HepG2 (cell line): ENCODE results near the gene ICAM5. TPM values are rescaled to one million over a fixed set of nuclear protein-coding genes. Genes with fewer than 3 reads are reported as not detected.
A peak's percentile ranks its signal among the peaks of the same experiment; 100 is the strongest.

Experiments used
- DZIP1 ChIP-seq: sonication (generic); formaldehyde crosslinking; IDR thresholded peaks from 2 replicates; pipeline ENCODE4 v1.5.0; 2020; ENCODE audit warnings: mild to moderate bottlenecking, missing genetic modification reagents
- EED ChIP-seq: sonication (generic); formaldehyde crosslinking; IDR thresholded peaks from 2 replicates; pipeline ENCODE4 v1.5.0; 2020; ENCODE audit warnings: mild to moderate bottlenecking, missing genetic modification reagents
- FOXP1 ChIP-seq, 2 experiments: fragments of 450-650 bp in 1 of 2; IDR thresholded peaks; 2 replicates each; pipeline ENCODE4 v1.6.1; 2017 to 2018; ENCODE audit warnings: antibody characterized with exemption in 1 of 2
- GMEB1 ChIP-seq: sonication (generic); formaldehyde crosslinking; IDR thresholded peaks from 2 replicates; pipeline ENCODE4 v1.5.1; 2020; ENCODE audit warnings: missing genetic modification reagents, mild to moderate bottlenecking, borderline replicate concordance
- HOXA7 ChIP-seq: sonication (generic); formaldehyde crosslinking; IDR thresholded peaks from 2 replicates; pipeline ENCODE4 v1.8.1; 2022; ENCODE audit warnings: mild to moderate bottlenecking, missing genetic modification reagents, moderate library complexity
- NAIF1 ChIP-seq: sonication (generic); formaldehyde crosslinking; IDR thresholded peaks from 2 replicates; pipeline ENCODE4 v1.5.0; 2020; ENCODE audit warnings: mild to moderate bottlenecking, missing genetic modification reagents, borderline replicate concordance
- PHF20 ChIP-seq: sonication (generic); formaldehyde crosslinking; IDR thresholded peaks from 2 replicates; pipeline ENCODE4 v1.5.0; 2020; ENCODE audit warnings: mild to moderate bottlenecking, missing genetic modification reagents
- POGK ChIP-seq: sonication (generic); formaldehyde crosslinking; conservative IDR thresholded peaks from 2 replicates; pipeline ENCODE4 v1.8.0; 2022; ENCODE audit warnings: mild to moderate bottlenecking, moderate library complexity, missing genetic modification reagents
- POLR2G ChIP-seq: fragments of 200-400 bp; formaldehyde crosslinking; IDR thresholded peaks from 2 replicates; pipeline ENCODE4 v1.6.1; 2018; ENCODE audit warnings: mild to moderate bottlenecking, low read depth, low read length, moderate library complexity
- RFX1 ChIP-seq: fragments of 450-650 bp; IDR thresholded peaks from 2 replicates; pipeline ENCODE4 v1.6.1; 2017
- SCMH1 ChIP-seq: sonication (generic); formaldehyde crosslinking; IDR thresholded peaks from 2 replicates; pipeline ENCODE4 v1.9.0; 2021; ENCODE audit warnings: missing genetic modification reagents, mild to moderate bottlenecking, borderline replicate concordance
- SMAD3 ChIP-seq: sonication (generic); formaldehyde crosslinking; IDR thresholded peaks from 2 replicates; pipeline ENCODE4 v1.4.0; 2020; ENCODE audit warnings: missing genetic modification reagents
- STAG1 ChIP-seq: sonication (generic); formaldehyde crosslinking; IDR thresholded peaks from 2 replicates; pipeline ENCODE4 v1.4.0; 2020; ENCODE audit warnings: missing genetic modification reagents
- ZKSCAN8 ChIP-seq: IDR thresholded peaks from 2 replicates; pipeline ENCODE4 v1.6.1; 2016; ENCODE audit warnings: borderline replicate concordance, missing genetic modification reagents, missing compliant biosample characterization
- ZNF124 ChIP-seq: sonication (generic); formaldehyde crosslinking; IDR thresholded peaks from 2 replicates; pipeline ENCODE4 v1.4.0; 2020; ENCODE audit warnings: missing genetic modification reagents
- ZNF230 ChIP-seq: sonication (generic); formaldehyde crosslinking; IDR thresholded peaks from 2 replicates; pipeline ENCODE4 v1.4.0; 2020; ENCODE audit warnings: mild to moderate bottlenecking, missing genetic modification reagents
- ZNF501 ChIP-seq: sonication (generic); formaldehyde crosslinking; IDR thresholded peaks from 2 replicates; pipeline ENCODE4 v1.5.1; 2020; ENCODE audit warnings: mild to moderate bottlenecking, moderate library complexity, missing genetic modification reagents
- ZNF513 ChIP-seq: sonication (generic); formaldehyde crosslinking; conservative IDR thresholded peaks from 2 replicates; pipeline ENCODE4 v1.5.0; 2020; ENCODE audit warnings: missing genetic modification reagents
- ZNF660 ChIP-seq: sonication (generic); formaldehyde crosslinking; IDR thresholded peaks from 2 replicates; pipeline ENCODE4 v1.5.1; 2020; ENCODE audit warnings: mild to moderate bottlenecking, low read depth, missing genetic modification reagents, borderline replicate concordance
- ZNF737 ChIP-seq: sonication (generic); formaldehyde crosslinking; IDR thresholded peaks from 2 replicates; pipeline ENCODE4 v1.5.0; 2020; ENCODE audit warnings: missing genetic modification reagents, mild to moderate bottlenecking, borderline replicate concordance
- ZNF891 ChIP-seq: sonication (generic); formaldehyde crosslinking; IDR thresholded peaks from 2 replicates; pipeline ENCODE4 v1.5.0; 2020; ENCODE audit warnings: mild to moderate bottlenecking, missing genetic modification reagents
- polyA plus RNA-seq, 8 experiments: library from polyadenylated mRNA; depleted of rRNA in 3 of 8; stranded (reverse) in 7 of 8; unstranded in 1 of 8; fragments of >200 nt; fragmentation: Illumina TruSeq in 4 of 8; extraction: Trizol in 4 of 8; gene quantifications; 2 replicates each; pipeline versions ENCODE4 v1.2.1 to v1.2.3, GENCODE V29; 2011 to 2016; ENCODE audit warnings: low read depth in 4 of 8, missing spikeins in 1 of 8, mixed read lengths in 1 of 8; ENCODE audit not compliant: insufficient read depth in 1 of 8
- total RNA-seq, 5 experiments: library from RNA; depleted of rRNA; stranded (reverse); fragments of >200 nt; fragmentation: Illumina TruSeq; extraction: Trizol; gene quantifications; 2 replicates each; pipeline ENCODE4 v1.2.3, GENCODE V29; 2016; ENCODE audit warnings: low read depth in 1 of 5

ICAM5 gene
- total and polyA plus RNA-seq, 2 of the 13 experiments (the other 11 are each of a cell fraction or from before 2014, with no cell fraction given) = 0.46 to 1.6 TPM

GRCh38 chr19:10332965-10333757 lies 43.4 kb downstream of the ICAM5 start, which contains the start of gene RAVER1 (continued):
- TF ChIP-seq POGK (CRISPR knock-in tag) = peak; percentile 55; the same call in 1 of the 2 replicates
- no peak for TF ChIP-seq ZNF737 (CRISPR knock-in tag)
- no peak for TF ChIP-seq STAG1
- TF ChIP-seq ZNF513 (CRISPR knock-in tag) = 0 out of 2 replicates have a peak, but pooled peaks have one; percentile 28
- TF ChIP-seq FOXP1 (IDR thresholded peaks at IDR 0.05) = no peak
- no peak for TF ChIP-seq FOXP1 (CRISPR knock-in tag; IDR thresholded peaks at IDR 0.05)
- TF ChIP-seq PHF20 (CRISPR knock-in tag) = peak; percentile 75
- peak; percentile 83 for TF ChIP-seq RFX1
- peak; percentile 41; the same call in 1 of the 2 replicates for TF ChIP-seq DZIP1
- peak; percentile 59; the same call in 1 of the 2 replicates for TF ChIP-seq ZNF230 (CRISPR knock-in tag)
- peak; percentile 89 for TF ChIP-seq GMEB1 (CRISPR knock-in tag)
- TF ChIP-seq NAIF1 (CRISPR knock-in tag) = peak; percentile 79; the same call in 1 of the 2 replicates
- no peak for TF ChIP-seq HOXA7 (CRISPR knock-in tag)
- TF ChIP-seq SMAD3 (CRISPR knock-in tag) = peak; percentile 55; the same call in 1 of the 2 replicates
- TF ChIP-seq ZKSCAN8 (CRISPR knock-in tag) = no peak
- TF ChIP-seq POLR2G = peak; percentile 90
- TF ChIP-seq ZNF124 (CRISPR knock-in tag) = peak; percentile 74; the same call in 1 of the 2 replicates
- TF ChIP-seq SCMH1 = no peak
- TF ChIP-seq ZNF891 = peak; percentile 60
- 0 out of 2 replicates have a peak, but pooled peaks have one; percentile 9 for TF ChIP-seq EED
- peak; percentile 49; the same call in 1 of the 2 replicates for TF ChIP-seq ZNF501 (CRISPR knock-in tag)
- TF ChIP-seq ZNF660 (CRISPR knock-in tag) = no peak
